ENCODE measurements around the gene UACA.

Gene UACA

GRCh38 chr15:70783610-70784022, 20.3 kb upstream of the UACA start:
- DNase-seq (ENCODE audit: low read depth in 1 of 2, low spot score in 1 of 2): no peak

GRCh38 chr15:70783041-70783440, 19.7 kb upstream of the UACA start:
- DNase-seq (ENCODE audit: low read depth in 1 of 2, low spot score in 1 of 2): no peak

DNA sequence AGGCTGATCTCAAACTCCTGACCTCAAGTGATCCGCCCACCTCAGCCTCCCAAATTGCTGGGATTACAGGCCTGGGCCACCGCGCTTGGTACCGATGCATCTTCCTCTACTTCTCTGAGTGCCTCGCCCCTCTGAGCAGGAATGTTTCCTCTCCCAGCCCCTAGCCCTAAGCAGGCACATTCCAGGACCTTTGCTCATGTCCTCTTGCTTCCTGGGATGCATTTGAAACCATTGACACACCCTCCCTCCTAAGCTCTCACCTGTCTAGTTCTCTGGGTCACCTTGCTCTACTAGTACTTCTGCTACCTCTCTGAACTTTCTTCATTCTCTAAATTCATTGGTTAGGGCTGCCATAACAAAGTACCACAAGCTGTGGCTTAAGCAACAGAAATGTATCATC, 17.9 kb upstream of the UACA start:
- DNase-seq (ENCODE audit: low read depth in 1 of 2, low spot score in 1 of 2): no peak

GRCh38 chr15:70778258-70779076, 15.1 kb upstream of the UACA start:
- DNase-seq (ENCODE audit: low read depth in 1 of 2, low spot score in 1 of 2): no peak

GRCh38 chr15:70777170-70777926, 14.0 kb upstream of the UACA start:
- DNase-seq (ENCODE audit: low read depth in 1 of 2, low spot score in 1 of 2): no peak

DNA sequence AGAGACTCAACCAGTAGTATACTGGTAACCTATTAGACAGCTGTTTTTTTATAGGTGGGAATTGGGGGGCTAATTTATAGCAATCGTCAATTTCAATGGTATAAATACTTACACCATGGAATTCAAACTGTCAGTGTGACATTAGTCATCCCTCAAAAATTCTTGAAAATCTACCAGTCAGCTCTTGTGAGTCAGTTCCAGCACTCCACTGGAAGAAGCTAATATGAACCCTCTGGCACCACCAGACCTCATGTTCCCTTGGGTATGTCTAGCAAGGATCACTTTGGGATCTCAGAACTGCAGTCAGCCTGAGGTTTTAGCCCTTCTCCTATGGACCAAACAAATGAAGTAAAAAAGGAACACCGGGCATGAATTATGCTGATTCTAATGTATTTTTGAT, 11.8 kb upstream of the UACA start:
- DNase-seq (ENCODE audit: low read depth in 1 of 2, low spot score in 1 of 2): no peak

GRCh38 chr15:70772402-70772801, 9.0 kb upstream of the UACA start:
- DNase-seq (ENCODE audit: low read depth in 1 of 2, low spot score in 1 of 2): no peak

GRCh38 chr15:70770863-70771262, 7.5 kb upstream of the UACA start:
- DNase-seq (ENCODE audit: low read depth in 1 of 2, low spot score in 1 of 2): no peak

DNA sequence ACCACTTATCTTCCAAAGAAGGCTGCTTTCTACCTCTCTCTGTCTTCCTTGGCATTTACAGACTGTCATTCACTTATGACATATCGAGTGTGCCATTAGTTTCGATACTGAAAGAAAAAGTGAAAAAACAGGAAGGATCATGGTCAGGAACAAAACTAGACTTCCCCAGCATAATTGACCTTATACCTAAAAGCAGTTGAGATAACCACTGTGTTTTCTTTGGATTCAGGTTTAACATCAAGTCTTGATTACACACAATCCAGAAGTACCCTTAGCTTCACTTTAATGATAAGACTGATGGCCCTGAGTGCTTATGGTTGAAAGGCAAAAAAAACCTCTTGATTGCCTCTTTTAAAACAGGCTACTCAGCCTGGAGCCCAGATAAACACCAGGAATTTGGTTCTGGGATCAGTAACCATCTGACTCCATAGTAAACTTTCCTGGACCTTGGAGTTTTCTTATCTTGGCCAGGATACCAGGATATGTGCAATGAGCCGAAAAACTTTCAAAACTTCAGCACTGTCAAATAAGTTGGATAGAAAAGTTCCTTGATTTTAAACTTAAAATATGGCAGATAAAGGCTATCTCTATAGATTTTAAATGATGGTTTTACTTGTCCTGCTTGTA, 5.0 kb upstream of the UACA start:
- DNase-seq (ENCODE audit: low read depth in 1 of 2, low spot score in 1 of 2): no peak

- DNase-seq (ENCODE audit: low read depth in 1 of 2, low spot score in 1 of 2): no peak
These were observed 4.3 kb upstream of the UACA start for GRCh38 chr15:70767667-70768066.

GRCh38 chr15:70766597-70766996, 3.2 kb upstream of the UACA start:
- DNase-seq (ENCODE audit: low read depth in 1 of 2, low spot score in 1 of 2): no peak

- DNase-seq (ENCODE audit: low read depth in 1 of 2, low spot score in 1 of 2): no peak
These were observed 2.3 kb upstream of the UACA start for GRCh38 chr15:70765504-70766281.

DNA sequence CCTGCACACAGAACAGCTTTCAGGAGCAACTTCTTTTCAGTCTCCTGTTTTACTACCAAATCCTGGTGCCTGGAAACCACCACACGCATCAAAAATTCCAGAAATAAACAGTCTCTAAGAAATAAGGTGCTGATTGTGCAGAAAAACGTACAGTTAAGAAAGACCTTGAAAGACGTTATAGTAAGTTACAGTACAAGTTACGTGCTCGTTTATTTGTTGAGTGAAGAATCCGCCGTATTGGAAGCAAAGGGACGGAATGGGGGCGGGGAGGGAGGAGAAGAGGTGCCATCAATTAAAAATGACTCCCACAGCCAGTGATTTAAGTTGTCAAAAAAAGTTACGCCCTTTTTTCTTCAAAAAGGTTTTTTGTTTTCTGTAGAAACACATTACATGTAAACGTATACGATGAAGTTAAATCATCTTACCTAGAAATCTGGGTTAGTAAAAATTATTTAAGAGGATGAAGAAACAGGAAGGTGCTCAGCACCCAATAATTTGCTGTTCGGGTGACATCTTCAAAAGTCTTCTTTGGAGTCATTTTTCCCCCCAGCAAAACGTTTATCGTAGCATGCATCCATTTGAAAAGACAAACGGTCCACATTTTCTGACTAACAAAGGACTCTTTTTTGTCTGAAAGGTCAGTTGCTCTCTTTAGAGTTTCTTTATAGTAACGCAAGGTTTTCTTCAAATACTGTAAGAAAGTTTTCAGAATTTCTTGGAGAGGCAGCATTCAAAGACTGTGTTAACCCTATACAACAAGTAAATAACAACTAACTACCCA, 782 bp upstream of the UACA start:
- no peak for DNase-seq (ENCODE audit: low read depth in 1 of 2, low spot score in 1 of 2)

GRCh38 chr15:70762469-70763119, 764 bp downstream of the UACA start:
- DNase-seq (ENCODE audit: low read depth in 1 of 2, low spot score in 1 of 2): no peak

DNA sequence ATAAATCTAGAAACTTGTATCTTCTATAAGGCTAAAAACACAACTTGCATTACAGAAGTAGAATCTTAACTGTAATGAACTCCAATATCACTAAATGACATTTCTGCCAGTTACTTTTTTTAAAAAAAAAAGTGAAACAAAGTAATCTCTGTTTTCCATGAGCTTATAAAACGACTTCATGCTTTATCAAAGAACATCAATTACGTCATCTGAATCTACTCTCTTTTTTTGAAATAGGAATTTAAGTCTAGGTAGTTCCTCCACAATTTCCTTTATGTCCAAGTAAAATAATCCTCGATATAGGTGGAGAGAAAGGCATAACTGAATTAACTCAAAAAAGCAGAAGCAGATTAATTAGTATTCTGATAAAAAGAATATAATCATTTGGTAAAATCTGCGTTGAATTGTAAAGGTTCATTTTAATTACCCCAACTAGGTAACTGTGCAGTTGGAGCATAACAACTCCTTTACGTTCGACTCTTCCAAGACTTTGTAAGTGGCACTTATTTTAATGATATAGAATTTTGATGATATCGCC, 1.4 kb downstream of the UACA start:
- DNase-seq (ENCODE audit: low read depth in 1 of 2, low spot score in 1 of 2): no peak

- no peak for DNase-seq (ENCODE audit: low read depth in 1 of 2, low spot score in 1 of 2)
These were observed 2.3 kb downstream of the UACA start for GRCh38 chr15:70761046-70761445.

DNA sequence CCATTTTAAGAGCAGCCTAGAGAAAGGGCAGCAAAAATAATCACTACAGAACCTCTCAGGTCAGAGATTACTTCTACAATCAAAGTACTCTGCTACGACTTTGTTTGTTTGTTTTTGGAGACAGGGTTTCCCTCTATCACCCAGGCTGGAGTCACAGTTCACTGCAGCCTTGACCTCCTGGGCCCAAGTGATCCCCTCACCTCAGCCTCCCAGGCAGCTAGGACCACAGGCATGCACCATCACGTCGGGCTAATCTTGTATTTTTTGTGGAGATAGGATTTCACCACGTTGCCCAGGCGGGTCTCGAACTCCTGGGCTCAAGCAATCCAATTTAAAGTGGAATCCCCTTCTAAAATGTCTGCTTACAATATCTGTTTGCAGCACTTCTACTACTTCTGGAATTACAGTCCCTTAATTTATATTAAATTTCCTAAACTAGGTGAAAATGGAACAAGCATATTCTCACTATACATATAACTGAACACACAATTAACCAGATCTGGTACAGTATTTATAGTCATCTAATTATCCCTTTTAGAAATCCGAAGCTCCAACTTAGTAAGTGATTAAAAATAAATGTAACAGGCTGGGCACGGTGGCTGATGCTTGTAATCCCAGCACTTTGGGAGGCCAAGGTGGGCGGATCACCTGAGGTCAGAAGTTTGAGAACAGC, 4.4 kb downstream of the UACA start:
- DNase-seq (ENCODE audit: low read depth in 1 of 2, low spot score in 1 of 2): no peak

DNA sequence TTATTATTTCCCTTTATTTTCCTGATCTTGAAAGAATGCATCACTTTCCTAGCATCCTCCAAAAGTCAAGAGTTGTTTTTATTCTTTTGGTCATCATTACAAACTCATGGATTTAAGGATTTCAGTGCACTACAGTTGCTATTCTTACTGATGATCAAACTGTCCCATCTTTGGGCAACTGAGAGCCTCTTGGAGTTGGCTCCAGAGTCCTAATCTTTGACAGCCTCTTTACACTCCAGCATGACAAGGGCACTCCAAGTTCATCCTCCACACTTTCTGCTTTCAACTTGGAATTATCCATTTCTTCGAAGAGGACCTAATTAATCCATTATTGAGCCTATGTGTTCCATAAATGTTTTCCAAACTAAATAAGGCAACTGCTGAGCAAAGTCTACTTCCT, 5.7 kb downstream of the UACA start:
- DNase-seq (ENCODE audit: low read depth in 1 of 2, low spot score in 1 of 2): no peak

DNA sequence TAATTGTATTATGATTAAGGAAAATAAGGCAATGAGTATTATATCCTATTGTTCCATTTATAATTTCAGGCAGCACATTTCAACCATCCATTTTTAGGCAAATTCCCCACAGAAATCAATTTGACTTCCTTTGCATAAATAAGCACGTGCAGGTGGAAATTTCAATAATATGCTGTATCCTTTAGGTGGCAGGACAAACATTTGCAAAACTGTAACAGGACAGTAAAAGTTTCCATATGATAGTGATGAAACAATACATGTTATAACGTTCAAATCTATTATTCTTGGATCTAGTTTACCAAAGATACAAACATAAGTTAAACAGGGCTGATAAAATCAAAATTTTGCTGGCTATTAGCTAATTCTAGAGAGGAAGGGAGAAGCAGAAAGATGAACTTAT, 8.5 kb downstream of the UACA start:
- DNase-seq (ENCODE audit: low read depth in 1 of 2, low spot score in 1 of 2): no peak
